Fibroblast of pulmonary artery (primary cell): ENCODE measurements around the gene EIF4EBP2.
A peak's percentile ranks its signal among the peaks of the same experiment; 100 is the strongest.

Experiments used
- DNase-seq: peaks from one replicate; pipeline ENCODE4 v3.0.0-alpha.2; 2010; ENCODE audit warnings: low read depth
- H3K4me3 ChIP-seq: replicated peaks from 2 replicates; pipeline ENCODE4 v1.5.1; 2011; ENCODE audit warnings: low read depth, mild to moderate bottlenecking, control low read depth, low read length, moderate library complexity
- CTCF ChIP-seq: IDR thresholded peaks from 2 replicates; pipeline ENCODE4 v1.5.1; 2011; ENCODE audit warnings: mild to moderate bottlenecking, control low read depth, low read length, inconsistent platforms; ENCODE audit errors: missing control alignments

EIF4EBP2 gene

GRCh38 chr10:70417568-70417967, 13.6 kb downstream of the EIF4EBP2 start:
- no peak for DNase-seq
- H3K4me3 ChIP-seq, result no peak overlapping the region
- no peak for TF ChIP-seq CTCF

- TF ChIP-seq CTCF, result no peak
- no peak overlapping the region for H3K4me3 ChIP-seq
- DNase-seq, result peak; percentile 40
Measured at GRCh38 chr10:70418229-70418628, 14.3 kb downstream of the EIF4EBP2 start.

- H3K4me3 ChIP-seq, result no peak overlapping the region
- no peak for DNase-seq
- no peak for TF ChIP-seq CTCF
Measured at GRCh38 chr10:70418713-70419112, 14.8 kb downstream of the EIF4EBP2 start.

GRCh38 chr10:70424320-70424719, 20.4 kb downstream of the EIF4EBP2 start:
- H3K4me3 ChIP-seq, result no peak overlapping the region
- DNase-seq, result no peak
- no peak for TF ChIP-seq CTCF

GRCh38 chr10:70425096-70425495, 21.2 kb downstream of the EIF4EBP2 start:
- no peak overlapping the region for H3K4me3 ChIP-seq
- DNase-seq, result no peak
- no peak for TF ChIP-seq CTCF

GRCh38 chr10:70426823-70427222, 22.9 kb downstream of the EIF4EBP2 start:
- TF ChIP-seq CTCF, result no peak

More at GRCh38 chr10:70426823-70427222, 22.9 kb downstream of the EIF4EBP2 start:
- no peak for DNase-seq
- H3K4me3 ChIP-seq, result no peak overlapping the region
